Measurements from ENCODE around the gene TMEM87B.

Gene TMEM87B

GRCh38 chr2:112143150-112143549 lies 88.1 kb downstream of the TMEM87B start:
- no peak for TF ChIP-seq CTCF (IDR thresholded peaks at IDR 0.05; ENCODE audit: low read length, missing control alignments)
- no peak overlapping the region for H3K4me3 ChIP-seq (replicated peaks; ENCODE audit: low read depth, low read length)
- no peak for DNase-seq (ENCODE audit: low read depth)

DNA sequence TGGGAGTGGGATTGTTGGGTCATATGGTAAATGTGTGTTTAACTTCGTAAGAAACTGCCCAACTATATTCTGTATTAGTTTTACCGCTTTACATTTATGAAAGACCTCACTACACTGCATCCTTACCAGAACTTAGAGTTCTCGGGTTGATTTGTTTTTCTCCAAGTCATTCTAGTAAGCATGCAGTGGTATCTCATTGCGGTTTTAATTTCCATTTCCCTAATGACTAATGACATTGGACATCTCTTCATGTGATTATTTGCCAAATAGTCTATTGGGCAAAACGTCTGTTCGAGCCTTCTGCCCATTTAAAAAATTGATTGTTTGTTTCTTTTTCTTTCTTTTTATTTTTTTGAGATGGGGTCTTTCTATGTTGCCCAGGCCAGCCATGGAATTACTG lies 89.9 kb downstream of the TMEM87B start:
- no peak overlapping the region for H3K4me3 ChIP-seq (replicated peaks; ENCODE audit: low read depth, low read length)
- TF ChIP-seq CTCF (IDR thresholded peaks at IDR 0.05; ENCODE audit: low read length, missing control alignments), result no peak
- no peak for DNase-seq (ENCODE audit: low read depth)

DNA sequence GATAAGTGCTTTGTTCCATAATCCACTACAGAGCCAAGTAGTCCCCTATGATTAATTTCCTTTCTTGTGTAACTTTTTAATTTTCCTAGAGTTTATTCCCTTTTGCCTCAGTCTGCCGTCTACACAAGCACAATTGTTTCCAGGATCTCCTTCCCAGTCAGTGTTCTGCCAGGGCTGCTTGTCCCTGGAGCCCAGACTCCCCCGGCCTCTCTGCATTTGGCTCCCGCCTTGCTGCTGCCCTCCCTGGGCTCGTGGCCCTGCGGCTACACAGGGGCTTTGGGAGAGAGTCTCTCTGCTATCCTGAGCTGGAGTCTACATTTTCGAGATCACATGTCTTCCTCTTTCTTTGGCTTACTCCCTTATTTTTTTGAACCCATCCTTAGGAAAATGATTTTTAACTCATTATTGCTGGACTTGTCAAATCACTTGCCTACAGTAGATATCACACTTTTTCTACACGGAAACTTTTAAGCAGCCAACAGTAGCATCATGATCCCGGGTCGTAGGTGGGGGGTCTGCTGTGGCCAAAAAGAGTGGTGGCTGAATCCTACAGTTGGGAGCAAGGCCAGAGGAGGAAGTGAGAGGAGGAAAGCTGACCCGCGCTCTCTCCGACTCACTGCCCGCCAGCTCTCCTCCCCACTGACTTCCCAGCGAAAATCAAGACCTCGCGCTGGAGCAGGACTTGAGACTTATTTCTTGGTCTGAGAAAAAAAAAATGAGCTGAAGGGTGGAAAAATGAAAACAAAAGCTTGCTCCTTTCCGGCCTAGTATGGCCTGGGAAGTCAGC lies 92.5 kb downstream of the TMEM87B start:
- no peak for TF ChIP-seq CTCF (IDR thresholded peaks at IDR 0.05; ENCODE audit: low read length, missing control alignments)
- DNase-seq (ENCODE audit: low read depth), result peak; percentile 71

DNA sequence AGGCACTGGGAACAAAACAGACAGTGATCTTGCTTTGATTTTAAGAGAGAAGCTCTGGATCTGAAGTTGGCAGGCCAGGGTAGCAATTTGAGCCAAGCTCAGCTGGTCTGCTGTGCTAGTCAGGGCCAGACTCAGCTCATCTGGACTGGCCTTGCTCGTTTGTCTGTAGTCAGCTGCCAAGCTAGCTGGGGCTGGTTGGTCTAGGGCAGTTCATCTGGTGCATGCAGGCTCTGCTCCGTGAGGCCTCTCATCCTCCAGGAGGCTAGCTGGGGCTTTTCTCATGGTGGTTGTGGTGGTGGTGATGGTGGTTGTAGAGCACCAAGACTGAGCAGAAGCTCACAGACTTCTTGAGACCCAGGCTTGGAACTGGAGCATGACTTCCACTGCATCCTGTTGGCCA lies 93.4 kb downstream of the TMEM87B start:
- DNase-seq (ENCODE audit: low read depth), result no peak
- TF ChIP-seq CTCF (IDR thresholded peaks at IDR 0.05; ENCODE audit: low read length, missing control alignments), result no peak

More for the DNA sequence above, 92.5 kb downstream of the TMEM87B start:
- H3K4me3 ChIP-seq (replicated peaks; ENCODE audit: low read depth, low read length), result peak overlapping the region; percentile 4

GRCh38 chr2:112149194-112149593 lies 94.1 kb downstream of the TMEM87B start:
- TF ChIP-seq CTCF (IDR thresholded peaks at IDR 0.05; ENCODE audit: low read length, missing control alignments), result no peak
- no peak overlapping the region for H3K4me3 ChIP-seq (replicated peaks; ENCODE audit: low read depth, low read length)
- DNase-seq (ENCODE audit: low read depth), result no peak

More for the DNA sequence above, 93.4 kb downstream of the TMEM87B start:
- H3K4me3 ChIP-seq (replicated peaks; ENCODE audit: low read depth, low read length), result no peak overlapping the region

DNA sequence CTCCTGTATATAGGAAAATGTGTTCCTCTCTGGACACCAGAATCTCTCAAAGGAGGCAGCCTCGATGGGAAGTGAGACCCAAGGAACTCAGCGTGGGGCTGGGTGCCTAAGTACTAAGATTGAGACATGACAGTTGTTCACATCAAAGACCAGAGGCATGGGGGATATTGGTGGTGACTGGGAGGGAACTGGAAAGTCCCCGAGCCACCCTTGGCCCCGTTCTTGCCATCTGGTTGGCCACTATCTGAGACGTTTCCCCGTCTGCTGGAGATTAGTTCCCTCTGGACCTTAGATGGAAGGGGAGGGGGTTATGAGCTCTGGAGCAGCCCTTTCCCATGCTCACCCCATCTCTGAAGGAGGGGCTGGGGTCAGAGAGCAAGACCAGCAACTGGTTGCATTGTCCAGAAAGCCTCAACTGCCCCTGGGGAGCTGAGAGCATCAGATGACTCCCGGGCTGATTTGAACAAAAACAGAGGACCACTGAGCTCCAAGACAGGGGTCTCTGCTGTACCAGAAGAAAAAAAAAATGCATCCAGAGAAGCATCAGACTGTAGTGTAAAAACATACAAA lies 94.9 kb downstream of the TMEM87B start:
- H3K4me3 ChIP-seq (replicated peaks; ENCODE audit: low read depth, low read length), result no peak overlapping the region
- DNase-seq (ENCODE audit: low read depth), result no peak
- no peak for TF ChIP-seq CTCF (IDR thresholded peaks at IDR 0.05; ENCODE audit: low read length, missing control alignments)
